GM23338 (cell line): Measurements from ENCODE around the gene PLOD3. TPM values are rescaled to one million over a fixed set of nuclear protein-coding genes. Genes with fewer than 3 reads are reported as not detected.

Source experiments
- ATAC-seq: fragments of 200-7000 bp; cut with Tn5 transposase; 3 replicates; pipeline ENCODE4 v1.9.1; 2020
- DNase-seq: peaks from one replicate; pipeline ENCODE4 v3.0.0-alpha.2; 2015; ENCODE audit warnings: low spot score
- H2AFZ ChIP-seq: fragments of 200-600 bp; sonication (generic); 2 replicates; pipeline ENCODE4 v1.8.0; 2016; ENCODE audit warnings: antibody characterized with exemption, mild to moderate bottlenecking, moderate library complexity
- H3F3A ChIP-seq: fragments of 200-600 bp; sonication (generic); replicated peaks from 2 replicates; pipeline ENCODE4 v1.8.0; 2017; ENCODE audit warnings: antibody characterized with exemption, mixed run types, low read depth
- H3K27ac ChIP-seq: fragments of 200-600 bp; sonication (generic); 2 replicates; pipeline ENCODE4 v1.6.1; 2016; ENCODE audit warnings: low read depth
- H3K27me3 ChIP-seq: fragments of 200-600 bp; sonication (generic); 2 replicates; pipeline ENCODE4 v1.8.0; 2016; ENCODE audit warnings: mild to moderate bottlenecking, mixed run types, moderate library complexity; ENCODE audit not compliant: insufficient read depth
- H3K36me3 ChIP-seq: fragments of 200-600 bp; sonication (generic); 2 replicates; pipeline ENCODE4 v1.8.0; 2016; ENCODE audit warnings: mild to moderate bottlenecking; ENCODE audit not compliant: insufficient read depth
- H3K4me1 ChIP-seq: fragments of 200-600 bp; sonication (generic); 2 replicates; pipeline ENCODE4 v1.8.0; 2016; ENCODE audit warnings: mild to moderate bottlenecking, moderate library complexity; ENCODE audit not compliant: insufficient read depth
- H3K4me2 ChIP-seq: fragments of 200-600 bp; sonication (generic); 2 replicates; pipeline ENCODE4 v1.7.1; 2017; ENCODE audit warnings: mixed run types
- H3K4me3 ChIP-seq: fragments of 200-600 bp; sonication (generic); 2 replicates; pipeline ENCODE4 v1.6.1; 2016; ENCODE audit warnings: mixed run types
- H3K79me2 ChIP-seq: fragments of 200-600 bp; sonication (generic); replicated peaks from 2 replicates; pipeline ENCODE4 v1.8.0; 2017; ENCODE audit warnings: mild to moderate bottlenecking; ENCODE audit not compliant: insufficient read depth
- H3K9me2 ChIP-seq: fragments of 200-600 bp; sonication (generic); 2 replicates; pipeline ENCODE4 v1.8.0; 2017; ENCODE audit not compliant: insufficient read depth
- H4K20me1 ChIP-seq: fragments of 200-600 bp; sonication (generic); replicated peaks from 2 replicates; pipeline ENCODE4 v1.8.0; 2017; ENCODE audit warnings: mild to moderate bottlenecking; ENCODE audit not compliant: insufficient read depth
- H3K27ac Mint-ChIP-seq: 2 replicates; pipeline ENCODE4 v1.8.0; 2020; ENCODE audit warnings: inconsistent platforms, mild to moderate bottlenecking, moderate library complexity, mixed read lengths
- H3K27me3 Mint-ChIP-seq: 3 replicates; pipeline ENCODE4 v1.8.0; 2022; ENCODE audit warnings: low read depth, mild to moderate bottlenecking, moderate library complexity, mixed read lengths, inconsistent platforms; ENCODE audit not compliant: insufficient read depth, poor library complexity
- H3K36me3 Mint-ChIP-seq: 3 replicates; pipeline ENCODE4 v1.8.0; 2021; ENCODE audit warnings: low read depth, mild to moderate bottlenecking, inconsistent platforms, moderate library complexity, mixed read lengths
- H3K4me1 Mint-ChIP-seq: 3 replicates; pipeline ENCODE4 v1.8.0; 2020; ENCODE audit warnings: mild to moderate bottlenecking, inconsistent platforms, mixed read lengths
- H3K4me3 Mint-ChIP-seq: 3 replicates; pipeline ENCODE4 v1.8.0; 2021; ENCODE audit warnings: moderate library complexity, mild to moderate bottlenecking, inconsistent platforms, mixed read lengths
- H3K9me3 Mint-ChIP-seq: 3 replicates; pipeline ENCODE4 v1.8.0; 2020; ENCODE audit warnings: moderate library complexity, mild to moderate bottlenecking, inconsistent platforms, mixed read lengths
- CREB1 ChIP-seq: fragments of 250-450 bp; sonication (Bioruptor Pico); IDR thresholded peaks from 2 replicates; pipeline ENCODE4 v1.5.0; 2020; ENCODE audit warnings: low read depth, mild to moderate bottlenecking, moderate library complexity
- EZH2 ChIP-seq: fragments of 200-600 bp; sonication (generic); IDR thresholded peaks from one replicate; pipeline ENCODE4 v1.8.0; 2017; ENCODE audit warnings: antibody characterized with exemption, mild to moderate bottlenecking, low read depth; ENCODE audit not compliant: unreplicated experiment
- EZH2phosphoT487 ChIP-seq: fragments of 200-600 bp; sonication (generic); IDR thresholded peaks from one replicate; pipeline ENCODE4 v1.8.1; 2018; ENCODE audit warnings: antibody characterized with exemption; ENCODE audit not compliant: unreplicated experiment
- JUNB ChIP-seq: IDR thresholded peaks from one replicate; pipeline ENCODE4 v1.6.1; 2016; ENCODE audit warnings: antibody characterized with exemption; ENCODE audit not compliant: unreplicated experiment
- NANOG ChIP-seq: IDR thresholded peaks from 2 replicates; pipeline ENCODE4 v1.6.1; 2016; ENCODE audit warnings: antibody characterized with exemption, borderline replicate concordance
- POLR2AphosphoS5 ChIP-seq: IDR thresholded peaks from 2 replicates; pipeline ENCODE4 v1.6.1; 2016; ENCODE audit warnings: antibody characterized with exemption, low read depth
- STAT1 ChIP-seq: IDR thresholded peaks from one replicate; pipeline ENCODE4 v1.6.1; 2016; ENCODE audit warnings: antibody characterized with exemption; ENCODE audit not compliant: unreplicated experiment
- ZNF114 ChIP-seq: fragments of 250-450 bp; sonication (Bioruptor Pico); IDR thresholded peaks from 2 replicates; pipeline ENCODE4 v1.5.0; 2020; ENCODE audit warnings: mild to moderate bottlenecking, moderate library complexity
- ZNF331 ChIP-seq: fragments of 250-450 bp; sonication (Bioruptor Pico); IDR thresholded peaks from 2 replicates; pipeline ENCODE4 v1.5.0; 2020; ENCODE audit warnings: low read depth, mild to moderate bottlenecking, moderate library complexity
- polyA plus RNA-seq: library from polyadenylated mRNA; unstranded; fragments of >200 nt; fragmentation: Nextera tagmentation; extraction: Ambion mirVana; gene quantifications from 2 replicates; pipeline ENCODE4 v1.2.1, GENCODE V29; 2016
- total RNA-seq: library from RNA; depleted of rRNA; stranded (reverse); fragments of >200 nt; shearing (Covaris generic); gene quantifications from 2 replicates; pipeline ENCODE4 v1.2.3, GENCODE V29; 2014
- TF ChIP-seq, protein P1 (sequence below): IDR thresholded peaks from one replicate; pipeline ENCODE4 v1.6.1; 2018; ENCODE audit warnings: antibody characterized with exemption; ENCODE audit not compliant: unreplicated experiment
- TF ChIP-seq, protein P2 (sequence below): fragments of 250-450 bp; sonication (Bioruptor Pico); IDR thresholded peaks from 2 replicates; pipeline ENCODE4 v1.5.0; 2020; ENCODE audit warnings: mild to moderate bottlenecking, moderate library complexity
- TF ChIP-seq, protein P3 (sequence below): IDR thresholded peaks from 2 replicates; pipeline ENCODE4 v1.6.1; 2016; ENCODE audit warnings: antibody characterized with exemption
- TF ChIP-seq, protein P4 (sequence below), 2 experiments: fragments of 200-600 bp in 1 of 2; sonication (generic) in 1 of 2; conservative IDR thresholded peaks; 2 replicates each; pipeline versions ENCODE4 v1.5.1 to v1.6.1; 2016 to 2017; ENCODE audit warnings: antibody characterized with exemption in 2 of 2, low read depth in 2 of 2, mild to moderate bottlenecking in 2 of 2, moderate library complexity in 1 of 2

The PLOD3 gene
- total and polyA plus RNA-seq, 2 experiments from 2014 or later = 35.2 to 40.7 TPM

DNA sequence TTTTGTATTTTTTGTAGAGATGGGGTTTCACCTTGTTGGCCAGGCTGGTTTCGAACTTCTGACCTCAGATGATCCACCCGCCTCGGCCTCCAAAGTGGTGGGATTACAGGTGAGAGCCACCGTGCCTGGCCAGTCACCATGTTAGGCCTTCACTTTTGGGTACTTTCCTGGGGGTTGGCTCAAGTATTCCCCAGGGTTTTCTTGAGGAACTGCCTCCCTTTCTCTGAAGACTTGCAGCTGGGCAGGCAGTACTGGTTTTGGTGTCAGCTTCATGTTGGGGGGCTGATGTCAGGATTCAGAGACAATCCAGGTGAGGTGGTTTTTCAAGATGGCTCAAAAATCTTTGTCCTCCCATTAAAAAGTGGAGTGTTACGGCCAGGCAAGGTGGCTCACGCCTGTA lies 8.3 kb upstream of the PLOD3 start:
- Histone ChIP-seq H3K9me2 (no peaks in the 10 kb centered on the region), H3K4me2 (no peak overlapping the region), H3K79me2 (peaks cover 4% of the 10 kb centered on the region), H3K4me1 (no peaks in the 10 kb centered on the region; the same call in 1 of the 2 replicates), H4K20me1 (no peaks in the 10 kb centered on the region; the same call in 1 of the 2 replicates), H3F3A (0 out of 2 replicates have a peak, but pooled peaks cover 3% of the 10 kb centered on the region), H3K27ac (no peak overlapping the region), H3K36me3 (peaks cover 12% of the 10 kb centered on the region; the same call in 1 of the 2 replicates), H3K27me3 (no peaks in the 10 kb centered on the region), H2AFZ (no peak overlapping the region), H3K4me3 (no peak overlapping the region)
- no peak for ATAC-seq
- Mint-ChIP-seq H3K36me3 (peaks cover 46% of the 10 kb centered on the region), H3K27ac (no peak overlapping the region), H3K4me3 (no peak overlapping the region), H3K9me3 (no peaks in the 10 kb centered on the region), H3K27me3 (peaks cover 14% of the 10 kb centered on the region), H3K4me1 (peaks cover 11% of the 10 kb centered on the region)
- no peak for DNase-seq
- TF ChIP-seq, protein P1, sequence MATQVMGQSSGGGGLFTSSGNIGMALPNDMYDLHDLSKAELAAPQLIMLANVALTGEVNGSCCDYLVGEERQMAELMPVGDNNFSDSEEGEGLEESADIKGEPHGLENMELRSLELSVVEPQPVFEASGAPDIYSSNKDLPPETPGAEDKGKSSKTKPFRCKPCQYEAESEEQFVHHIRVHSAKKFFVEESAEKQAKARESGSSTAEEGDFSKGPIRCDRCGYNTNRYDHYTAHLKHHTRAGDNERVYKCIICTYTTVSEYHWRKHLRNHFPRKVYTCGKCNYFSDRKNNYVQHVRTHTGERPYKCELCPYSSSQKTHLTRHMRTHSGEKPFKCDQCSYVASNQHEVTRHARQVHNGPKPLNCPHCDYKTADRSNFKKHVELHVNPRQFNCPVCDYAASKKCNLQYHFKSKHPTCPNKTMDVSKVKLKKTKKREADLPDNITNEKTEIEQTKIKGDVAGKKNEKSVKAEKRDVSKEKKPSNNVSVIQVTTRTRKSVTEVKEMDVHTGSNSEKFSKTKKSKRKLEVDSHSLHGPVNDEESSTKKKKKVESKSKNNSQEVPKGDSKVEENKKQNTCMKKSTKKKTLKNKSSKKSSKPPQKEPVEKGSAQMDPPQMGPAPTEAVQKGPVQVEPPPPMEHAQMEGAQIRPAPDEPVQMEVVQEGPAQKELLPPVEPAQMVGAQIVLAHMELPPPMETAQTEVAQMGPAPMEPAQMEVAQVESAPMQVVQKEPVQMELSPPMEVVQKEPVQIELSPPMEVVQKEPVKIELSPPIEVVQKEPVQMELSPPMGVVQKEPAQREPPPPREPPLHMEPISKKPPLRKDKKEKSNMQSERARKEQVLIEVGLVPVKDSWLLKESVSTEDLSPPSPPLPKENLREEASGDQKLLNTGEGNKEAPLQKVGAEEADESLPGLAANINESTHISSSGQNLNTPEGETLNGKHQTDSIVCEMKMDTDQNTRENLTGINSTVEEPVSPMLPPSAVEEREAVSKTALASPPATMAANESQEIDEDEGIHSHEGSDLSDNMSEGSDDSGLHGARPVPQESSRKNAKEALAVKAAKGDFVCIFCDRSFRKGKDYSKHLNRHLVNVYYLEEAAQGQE = no peak
- TF ChIP-seq, protein P2, sequence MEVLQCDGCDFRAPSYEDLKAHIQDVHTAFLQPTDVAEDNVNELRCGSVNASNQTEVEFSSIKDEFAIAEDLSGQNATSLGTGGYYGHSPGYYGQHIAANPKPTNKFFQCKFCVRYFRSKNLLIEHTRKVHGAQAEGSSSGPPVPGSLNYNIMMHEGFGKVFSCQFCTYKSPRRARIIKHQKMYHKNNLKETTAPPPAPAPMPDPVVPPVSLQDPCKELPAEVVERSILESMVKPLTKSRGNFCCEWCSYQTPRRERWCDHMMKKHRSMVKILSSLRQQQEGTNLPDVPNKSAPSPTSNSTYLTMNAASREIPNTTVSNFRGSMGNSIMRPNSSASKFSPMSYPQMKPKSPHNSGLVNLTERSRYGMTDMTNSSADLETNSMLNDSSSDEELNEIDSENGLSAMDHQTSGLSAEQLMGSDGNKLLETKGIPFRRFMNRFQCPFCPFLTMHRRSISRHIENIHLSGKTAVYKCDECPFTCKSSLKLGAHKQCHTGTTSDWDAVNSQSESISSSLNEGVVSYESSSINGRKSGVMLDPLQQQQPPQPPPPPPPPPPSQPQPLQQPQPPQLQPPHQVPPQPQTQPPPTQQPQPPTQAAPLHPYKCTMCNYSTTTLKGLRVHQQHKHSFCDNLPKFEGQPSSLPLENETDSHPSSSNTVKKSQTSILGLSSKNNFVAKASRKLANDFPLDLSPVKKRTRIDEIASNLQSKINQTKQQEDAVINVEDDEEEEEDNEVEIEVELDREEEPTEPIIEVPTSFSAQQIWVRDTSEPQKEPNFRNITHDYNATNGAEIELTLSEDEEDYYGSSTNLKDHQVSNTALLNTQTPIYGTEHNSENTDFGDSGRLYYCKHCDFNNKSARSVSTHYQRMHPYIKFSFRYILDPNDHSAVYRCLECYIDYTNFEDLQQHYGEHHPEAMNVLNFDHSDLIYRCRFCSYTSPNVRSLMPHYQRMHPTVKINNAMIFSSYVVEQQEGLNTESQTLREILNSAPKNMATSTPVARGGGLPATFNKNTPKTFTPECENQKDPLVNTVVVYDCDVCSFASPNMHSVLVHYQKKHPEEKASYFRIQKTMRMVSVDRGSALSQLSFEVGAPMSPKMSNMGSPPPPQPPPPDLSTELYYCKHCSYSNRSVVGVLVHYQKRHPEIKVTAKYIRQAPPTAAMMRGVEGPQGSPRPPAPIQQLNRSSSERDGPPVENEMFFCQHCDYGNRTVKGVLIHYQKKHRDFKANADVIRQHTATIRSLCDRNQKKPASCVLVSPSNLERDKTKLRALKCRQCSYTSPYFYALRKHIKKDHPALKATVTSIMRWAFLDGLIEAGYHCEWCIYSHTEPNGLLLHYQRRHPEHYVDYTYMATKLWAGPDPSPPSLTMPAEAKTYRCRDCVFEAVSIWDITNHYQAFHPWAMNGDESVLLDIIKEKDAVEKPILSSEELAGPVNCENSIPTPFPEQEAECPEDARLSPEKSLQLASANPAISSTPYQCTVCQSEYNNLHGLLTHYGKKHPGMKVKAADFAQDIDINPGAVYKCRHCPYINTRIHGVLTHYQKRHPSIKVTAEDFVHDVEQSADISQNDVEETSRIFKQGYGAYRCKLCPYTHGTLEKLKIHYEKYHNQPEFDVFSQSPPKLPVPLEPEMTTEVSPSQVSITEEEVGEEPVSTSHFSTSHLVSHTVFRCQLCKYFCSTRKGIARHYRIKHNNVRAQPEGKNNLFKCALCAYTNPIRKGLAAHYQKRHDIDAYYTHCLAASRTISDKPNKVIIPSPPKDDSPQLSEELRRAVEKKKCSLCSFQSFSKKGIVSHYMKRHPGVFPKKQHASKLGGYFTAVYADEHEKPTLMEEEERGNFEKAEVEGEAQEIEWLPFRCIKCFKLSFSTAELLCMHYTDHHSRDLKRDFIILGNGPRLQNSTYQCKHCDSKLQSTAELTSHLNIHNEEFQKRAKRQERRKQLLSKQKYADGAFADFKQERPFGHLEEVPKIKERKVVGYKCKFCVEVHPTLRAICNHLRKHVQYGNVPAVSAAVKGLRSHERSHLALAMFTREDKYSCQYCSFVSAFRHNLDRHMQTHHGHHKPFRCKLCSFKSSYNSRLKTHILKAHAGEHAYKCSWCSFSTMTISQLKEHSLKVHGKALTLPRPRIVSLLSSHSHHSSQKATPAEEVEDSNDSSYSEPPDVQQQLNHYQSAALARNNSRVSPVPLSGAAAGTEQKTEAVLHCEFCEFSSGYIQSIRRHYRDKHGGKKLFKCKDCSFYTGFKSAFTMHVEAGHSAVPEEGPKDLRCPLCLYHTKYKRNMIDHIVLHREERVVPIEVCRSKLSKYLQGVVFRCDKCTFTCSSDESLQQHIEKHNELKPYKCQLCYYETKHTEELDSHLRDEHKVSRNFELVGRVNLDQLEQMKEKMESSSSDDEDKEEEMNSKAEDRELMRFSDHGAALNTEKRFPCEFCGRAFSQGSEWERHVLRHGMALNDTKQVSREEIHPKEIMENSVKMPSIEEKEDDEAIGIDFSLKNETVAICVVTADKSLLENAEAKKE (CRISPR knock-in tag) = no peak
- TF ChIP-seq POLR2AphosphoS5 (no peak), ZNF331 (CRISPR knock-in tag) (no peak), STAT1 (no peak), EZH2 (no peak), JUNB (no peak), CREB1 (CRISPR knock-in tag) (no peak), NANOG (no peak), ZNF114 (CRISPR knock-in tag) (no peak), EZH2phosphoT487 (no peak)
- TF ChIP-seq, protein P3, sequence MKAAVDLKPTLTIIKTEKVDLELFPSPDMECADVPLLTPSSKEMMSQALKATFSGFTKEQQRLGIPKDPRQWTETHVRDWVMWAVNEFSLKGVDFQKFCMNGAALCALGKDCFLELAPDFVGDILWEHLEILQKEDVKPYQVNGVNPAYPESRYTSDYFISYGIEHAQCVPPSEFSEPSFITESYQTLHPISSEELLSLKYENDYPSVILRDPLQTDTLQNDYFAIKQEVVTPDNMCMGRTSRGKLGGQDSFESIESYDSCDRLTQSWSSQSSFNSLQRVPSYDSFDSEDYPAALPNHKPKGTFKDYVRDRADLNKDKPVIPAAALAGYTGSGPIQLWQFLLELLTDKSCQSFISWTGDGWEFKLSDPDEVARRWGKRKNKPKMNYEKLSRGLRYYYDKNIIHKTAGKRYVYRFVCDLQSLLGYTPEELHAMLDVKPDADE = no peak
- TF ChIP-seq, protein P4, sequence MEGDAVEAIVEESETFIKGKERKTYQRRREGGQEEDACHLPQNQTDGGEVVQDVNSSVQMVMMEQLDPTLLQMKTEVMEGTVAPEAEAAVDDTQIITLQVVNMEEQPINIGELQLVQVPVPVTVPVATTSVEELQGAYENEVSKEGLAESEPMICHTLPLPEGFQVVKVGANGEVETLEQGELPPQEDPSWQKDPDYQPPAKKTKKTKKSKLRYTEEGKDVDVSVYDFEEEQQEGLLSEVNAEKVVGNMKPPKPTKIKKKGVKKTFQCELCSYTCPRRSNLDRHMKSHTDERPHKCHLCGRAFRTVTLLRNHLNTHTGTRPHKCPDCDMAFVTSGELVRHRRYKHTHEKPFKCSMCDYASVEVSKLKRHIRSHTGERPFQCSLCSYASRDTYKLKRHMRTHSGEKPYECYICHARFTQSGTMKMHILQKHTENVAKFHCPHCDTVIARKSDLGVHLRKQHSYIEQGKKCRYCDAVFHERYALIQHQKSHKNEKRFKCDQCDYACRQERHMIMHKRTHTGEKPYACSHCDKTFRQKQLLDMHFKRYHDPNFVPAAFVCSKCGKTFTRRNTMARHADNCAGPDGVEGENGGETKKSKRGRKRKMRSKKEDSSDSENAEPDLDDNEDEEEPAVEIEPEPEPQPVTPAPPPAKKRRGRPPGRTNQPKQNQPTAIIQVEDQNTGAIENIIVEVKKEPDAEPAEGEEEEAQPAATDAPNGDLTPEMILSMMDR (conservative IDR thresholded peaks at IDR 0.05; ENCODE audit: low read depth in 2 of 2) = no peak
